RWPE2 (cell line): Measurements from ENCODE around the gene SPTLC2.

Experiments
- ATAC-seq: fragments of 200-7000 bp; cut with Tn5 transposase; 3 replicates; pipeline ENCODE4 v1.9.1; 2021; ENCODE audit warnings: low read depth
- DNase-seq: peaks from one replicate; pipeline ENCODE4 v3.0.0-alpha.2; 2020; ENCODE audit warnings: low spot score
- H3K27ac ChIP-seq: fragments of 450-650 bp; 2 replicates; pipeline ENCODE4 v1.5.1; 2017; ENCODE audit warnings: mild to moderate bottlenecking; ENCODE audit not compliant: poor library complexity, severe bottlenecking
- H3K27me3 ChIP-seq: fragments of 250-450 bp; sonication (Bioruptor Pico); 2 replicates; pipeline ENCODE4 v1.5.1; 2021; ENCODE audit warnings: mild to moderate bottlenecking, moderate library complexity; ENCODE audit not compliant: insufficient read depth, poor library complexity, severe bottlenecking
- H3K36me3 ChIP-seq: fragments of 250-450 bp; sonication (Bioruptor Pico); 2 replicates; pipeline ENCODE4 v1.5.1; 2020; ENCODE audit warnings: low read depth, mild to moderate bottlenecking, moderate library complexity
- H3K4me1 ChIP-seq: fragments of 250-450 bp; sonication (Bioruptor Pico); 2 replicates; pipeline ENCODE4 v1.5.1; 2021; ENCODE audit warnings: mild to moderate bottlenecking, moderate library complexity; ENCODE audit not compliant: insufficient read depth, poor library complexity, severe bottlenecking
- H3K4me3 ChIP-seq: fragments of 250-450 bp; sonication (Bioruptor Pico); 2 replicates; pipeline ENCODE4 v1.5.1; 2021; ENCODE audit warnings: mild to moderate bottlenecking, moderate library complexity; ENCODE audit not compliant: severe bottlenecking
- H3K9me3 ChIP-seq: fragments of 250-450 bp; sonication (Bioruptor Pico); 2 replicates; pipeline ENCODE4 v1.5.1; 2021; ENCODE audit warnings: mild to moderate bottlenecking, moderate library complexity; ENCODE audit not compliant: severe bottlenecking
- TF ChIP-seq, protein P1 (sequence below): fragments of 450-650 bp; IDR thresholded peaks from one replicate; pipeline ENCODE4 v1.5.1; 2017; ENCODE audit warnings: mild to moderate bottlenecking, moderate library complexity; ENCODE audit not compliant: poor library complexity, severe bottlenecking

The SPTLC2 gene

DNA sequence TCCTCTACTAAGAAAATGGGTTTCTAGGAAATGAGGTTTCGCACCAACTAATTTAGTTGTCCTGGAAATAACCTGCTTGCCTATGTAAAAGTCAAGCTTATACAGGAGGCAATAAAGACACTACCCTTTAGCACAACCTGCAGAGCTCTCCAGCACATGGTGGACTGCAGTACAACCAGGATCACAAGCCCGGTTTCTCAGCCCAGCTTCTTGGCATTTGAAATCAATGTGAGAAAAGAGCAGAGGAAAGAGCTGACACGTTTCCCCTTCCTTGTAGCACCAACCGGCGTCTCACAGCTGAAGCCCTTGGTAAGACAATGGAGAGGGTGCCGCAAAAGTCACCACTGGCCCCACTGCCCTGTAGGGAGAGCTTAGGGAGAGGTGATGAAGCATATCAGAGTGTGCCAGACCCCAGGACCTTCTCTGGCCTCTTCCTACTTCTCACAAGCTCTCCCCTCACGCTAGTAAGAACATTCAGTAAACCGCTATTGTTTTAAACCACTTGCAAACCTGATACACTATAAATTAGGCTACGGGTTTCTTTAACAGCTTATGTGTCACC, 8.6 kb downstream of the SPTLC2 start:
- DNase-seq (no peak), ATAC-seq (no peak)
- no peaks in the 10 kb centered on the region for H3K9me3 ChIP-seq
- no peak overlapping the region for H3K4me3 ChIP-seq
- H3K4me1 ChIP-seq, result peaks cover 20% of the 10 kb centered on the region
- H3K27me3 ChIP-seq, result no peaks in the 10 kb centered on the region
- H3K27ac ChIP-seq, result no peak overlapping the region
- TF ChIP-seq, protein P1, sequence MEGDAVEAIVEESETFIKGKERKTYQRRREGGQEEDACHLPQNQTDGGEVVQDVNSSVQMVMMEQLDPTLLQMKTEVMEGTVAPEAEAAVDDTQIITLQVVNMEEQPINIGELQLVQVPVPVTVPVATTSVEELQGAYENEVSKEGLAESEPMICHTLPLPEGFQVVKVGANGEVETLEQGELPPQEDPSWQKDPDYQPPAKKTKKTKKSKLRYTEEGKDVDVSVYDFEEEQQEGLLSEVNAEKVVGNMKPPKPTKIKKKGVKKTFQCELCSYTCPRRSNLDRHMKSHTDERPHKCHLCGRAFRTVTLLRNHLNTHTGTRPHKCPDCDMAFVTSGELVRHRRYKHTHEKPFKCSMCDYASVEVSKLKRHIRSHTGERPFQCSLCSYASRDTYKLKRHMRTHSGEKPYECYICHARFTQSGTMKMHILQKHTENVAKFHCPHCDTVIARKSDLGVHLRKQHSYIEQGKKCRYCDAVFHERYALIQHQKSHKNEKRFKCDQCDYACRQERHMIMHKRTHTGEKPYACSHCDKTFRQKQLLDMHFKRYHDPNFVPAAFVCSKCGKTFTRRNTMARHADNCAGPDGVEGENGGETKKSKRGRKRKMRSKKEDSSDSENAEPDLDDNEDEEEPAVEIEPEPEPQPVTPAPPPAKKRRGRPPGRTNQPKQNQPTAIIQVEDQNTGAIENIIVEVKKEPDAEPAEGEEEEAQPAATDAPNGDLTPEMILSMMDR, result no peak
- peaks cover 5% of the 10 kb centered on the region; the same call in 1 of the 2 replicates for H3K36me3 ChIP-seq

DNA sequence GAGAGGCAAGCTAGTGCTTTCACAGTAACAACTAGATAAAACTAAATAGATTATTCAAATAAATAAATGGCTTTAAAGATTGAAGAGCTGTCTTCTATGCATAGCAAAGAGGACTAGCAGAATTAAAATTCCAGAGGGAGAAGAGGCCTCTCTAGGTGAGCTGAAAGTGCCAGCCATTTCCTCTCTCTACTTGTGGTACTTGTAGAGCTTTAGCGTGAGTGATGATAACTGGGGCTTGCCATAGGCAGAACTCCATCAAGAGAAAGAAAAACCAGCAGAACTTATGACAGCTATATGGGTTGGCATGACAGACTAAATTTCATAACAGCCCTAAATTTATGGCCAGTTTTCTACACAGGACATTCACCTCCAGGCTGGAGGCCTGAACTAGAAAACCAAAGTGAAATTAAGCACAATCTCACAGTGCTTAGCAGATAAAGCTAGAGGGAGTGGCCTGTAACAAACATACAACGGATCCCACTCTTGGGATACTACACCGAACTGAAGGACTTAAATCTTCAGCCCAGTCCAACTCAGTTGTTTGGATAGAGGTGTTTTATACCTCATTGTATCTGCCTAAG, 11.0 kb downstream of the SPTLC2 start:
- H3K9me3 ChIP-seq, result no peaks in the 10 kb centered on the region
- H3K4me3 ChIP-seq, result no peak overlapping the region
- ATAC-seq (no peak), DNase-seq (no peak)
- H3K36me3 ChIP-seq, result peaks cover 5% of the 10 kb centered on the region; the same call in 1 of the 2 replicates
- TF ChIP-seq, protein P1, result no peak
- H3K27me3 ChIP-seq, result no peaks in the 10 kb centered on the region
- peaks cover 28% of the 10 kb centered on the region for H3K4me1 ChIP-seq
- H3K27ac ChIP-seq, result peak overlapping the region; percentile 45

DNA sequence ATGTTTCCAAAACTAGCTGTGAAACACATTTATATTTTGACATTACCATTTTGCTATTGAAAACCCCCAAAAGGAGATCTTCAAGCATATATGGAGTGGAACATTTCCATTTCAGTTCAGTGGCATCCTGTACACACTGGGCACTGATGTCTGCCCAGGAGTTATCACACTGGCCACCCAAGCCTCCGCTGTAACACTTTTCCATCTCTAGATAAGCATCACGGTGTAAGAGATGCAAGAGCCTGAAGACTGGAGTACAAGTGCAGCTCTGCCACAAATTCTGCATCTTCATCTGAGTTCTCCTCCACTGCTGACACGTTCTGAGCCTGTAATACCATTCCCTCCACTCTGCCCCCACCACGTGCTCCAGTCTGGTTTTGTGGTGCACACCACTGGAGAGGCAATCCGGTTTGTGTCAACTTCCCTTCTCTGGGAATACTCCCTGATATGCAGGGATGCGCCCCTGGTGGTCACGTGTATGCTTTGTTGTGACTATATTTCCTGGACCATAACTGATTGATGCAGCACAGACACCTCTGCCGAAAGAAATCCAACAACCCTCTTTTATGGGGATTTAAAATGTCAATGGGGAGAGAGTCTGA, 12.7 kb downstream of the SPTLC2 start:
- Histone ChIP-seq H3K9me3 (no peaks in the 10 kb centered on the region), H3K27me3 (no peaks in the 10 kb centered on the region), H3K4me3 (no peak overlapping the region), H3K4me1 (peaks cover 45% of the 10 kb centered on the region), H3K36me3 (peaks cover 5% of the 10 kb centered on the region; the same call in 1 of the 2 replicates), H3K27ac (peak overlapping the region; percentile 45)
- TF ChIP-seq, protein P1, result peak; percentile 43
- DNase-seq (no peak), ATAC-seq (peak; percentile 37; the same call in 1 of the 3 replicates)

DNA sequence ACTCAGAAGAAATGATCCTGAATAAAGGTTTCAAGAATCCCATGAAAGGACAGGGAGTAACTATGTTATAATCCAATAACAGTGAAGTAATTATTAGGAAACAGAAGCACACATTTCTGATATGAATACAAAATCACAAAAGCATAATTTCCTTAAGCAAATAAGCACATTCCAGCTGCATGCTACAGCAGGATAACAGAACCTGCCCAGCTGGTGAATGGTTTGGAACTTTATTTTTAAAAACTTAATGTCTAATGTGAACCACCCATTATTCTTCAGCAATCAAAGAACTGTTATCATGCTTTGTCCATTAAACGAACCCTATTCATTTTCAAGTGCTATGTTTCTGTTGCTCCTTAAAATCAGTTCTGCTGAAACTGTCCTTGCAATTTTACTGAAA, 13.4 kb downstream of the SPTLC2 start:
- H3K36me3 ChIP-seq, result peaks cover 8% of the 10 kb centered on the region; the same call in 1 of the 2 replicates
- peaks cover 51% of the 10 kb centered on the region for H3K4me1 ChIP-seq
- no peaks in the 10 kb centered on the region for H3K9me3 ChIP-seq
- peak overlapping the region; percentile 45 for H3K27ac ChIP-seq
- DNase-seq (no peak), ATAC-seq (peak; percentile 35)
- no peaks in the 10 kb centered on the region for H3K27me3 ChIP-seq
- TF ChIP-seq, protein P1, result no peak
- H3K4me3 ChIP-seq, result no peak overlapping the region
